SHP77 (cell line): ENCODE measurements around the gene TIE1.

Source experiments
- DNase-seq, 2 experiments: peaks; one replicate each; lab custom pipeline; 2025; lab: John Stamatoyannopoulos, UW

TIE1 gene

GRCh38 chr1:43338001-43338400 is 37.2 kb downstream of the TIE1 start:
- DNase-seq: no peak

GRCh38 chr1:43339584-43340232 is 38.9 kb downstream of the TIE1 start:
- DNase-seq: no peak

DNA sequence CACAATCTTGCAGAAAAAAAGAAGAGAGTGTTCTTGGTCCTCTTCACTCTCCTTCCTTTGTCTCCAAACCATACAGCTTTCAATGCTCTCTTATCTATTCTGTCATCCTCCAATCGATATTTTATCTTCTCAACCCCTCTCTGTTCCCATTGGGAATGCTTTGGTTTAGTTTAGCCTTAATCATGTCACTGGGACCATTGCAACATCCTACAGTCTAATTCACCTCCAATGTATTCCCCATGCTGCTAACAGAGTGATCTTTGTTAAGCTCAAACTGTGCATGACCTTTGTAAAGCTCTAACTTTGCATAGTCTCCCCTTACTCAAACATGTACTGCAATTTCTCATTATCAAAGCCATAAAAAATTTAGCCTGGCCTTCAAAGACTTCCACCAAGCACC is 39.8 kb downstream of the TIE1 start:
- DNase-seq: no peak

- DNase-seq: no peak
Observed at GRCh38 chr1:43344267-43344850, 43.6 kb downstream of the TIE1 start.

DNA sequence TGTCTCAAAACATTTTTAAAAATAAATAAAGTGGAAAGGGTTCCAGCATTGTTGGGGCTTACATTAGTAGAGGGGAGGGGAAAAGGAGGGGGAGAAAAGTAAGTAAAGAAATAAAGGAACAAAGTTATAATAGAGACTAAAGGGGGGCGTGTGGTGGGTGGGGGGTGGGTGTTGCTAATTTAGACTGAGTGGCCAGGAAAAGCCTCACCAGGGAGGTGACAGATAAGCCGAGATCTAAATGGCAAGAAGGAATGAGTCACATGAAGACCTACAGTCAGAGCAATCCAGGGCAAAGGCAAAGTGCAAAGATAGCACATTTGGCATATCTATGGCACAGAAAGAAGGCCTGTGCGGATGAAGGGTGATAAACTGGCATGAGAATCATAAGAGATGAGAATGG is 44.3 kb downstream of the TIE1 start:
- no peak for DNase-seq

GRCh38 chr1:43346636-43347035 is 45.9 kb downstream of the TIE1 start:
- DNase-seq: no peak

DNA sequence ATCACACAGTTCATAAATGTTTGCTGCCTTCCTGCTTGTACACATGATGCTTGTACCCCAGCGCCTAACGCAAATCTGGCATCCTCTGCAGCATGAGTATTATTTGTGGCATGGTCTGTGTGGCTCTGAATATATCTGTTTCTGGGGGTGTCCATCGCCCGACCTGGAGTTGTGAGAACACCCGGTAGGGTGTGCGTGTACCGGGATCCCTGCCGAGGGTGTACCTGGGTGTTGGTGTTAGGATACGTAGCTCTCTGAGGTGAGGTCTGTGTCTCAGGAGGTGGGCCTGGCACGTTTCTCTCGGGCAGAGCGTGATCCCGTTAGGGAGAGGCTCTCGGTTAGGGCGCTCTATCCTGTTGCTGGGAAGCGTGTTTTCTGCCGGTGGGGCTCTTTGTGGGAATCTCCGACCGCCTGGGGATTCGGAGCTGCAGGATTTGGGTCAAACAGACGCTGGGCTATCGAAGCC is 47.6 kb downstream of the TIE1 start:
- peak; percentile 59 to 73 for DNase-seq

- peak; percentile 85 to 92 for DNase-seq
Observed at GRCh38 chr1:43348809-43349593, 48.2 kb downstream of the TIE1 start.

DNA sequence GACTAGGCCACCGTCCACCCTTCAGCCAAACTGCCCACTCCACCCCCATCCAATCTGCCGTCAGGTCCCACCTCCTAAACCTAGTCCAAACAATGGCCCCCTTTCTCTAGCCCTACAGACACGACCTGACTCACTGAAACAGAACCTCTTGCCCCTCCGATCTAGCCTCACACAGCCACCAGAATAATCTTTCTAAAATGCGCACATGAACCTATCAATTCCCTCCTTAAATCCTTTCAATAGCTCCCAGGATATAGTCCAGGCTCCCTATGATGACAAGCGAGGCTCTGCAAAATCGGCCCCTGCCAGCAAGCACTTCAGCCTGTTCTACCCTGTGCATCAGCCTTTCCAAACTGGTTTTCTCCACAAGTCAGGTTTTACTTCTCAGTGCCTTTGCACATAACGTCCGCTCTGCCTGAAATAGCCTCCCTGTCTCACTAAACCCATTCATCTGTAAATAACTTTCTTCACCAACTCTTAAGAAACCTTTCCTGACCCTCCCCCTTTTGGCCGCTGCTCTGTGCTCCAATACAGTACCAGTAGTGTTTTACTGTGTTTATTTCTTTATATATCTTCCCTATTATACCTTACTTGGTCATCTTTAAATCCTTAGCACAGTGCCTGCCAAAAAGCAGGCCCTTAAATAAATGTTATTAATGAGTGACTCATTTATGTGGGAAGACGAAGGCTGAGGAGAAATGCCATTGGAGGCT is 49.0 kb downstream of the TIE1 start:
- DNase-seq: no peak

DNA sequence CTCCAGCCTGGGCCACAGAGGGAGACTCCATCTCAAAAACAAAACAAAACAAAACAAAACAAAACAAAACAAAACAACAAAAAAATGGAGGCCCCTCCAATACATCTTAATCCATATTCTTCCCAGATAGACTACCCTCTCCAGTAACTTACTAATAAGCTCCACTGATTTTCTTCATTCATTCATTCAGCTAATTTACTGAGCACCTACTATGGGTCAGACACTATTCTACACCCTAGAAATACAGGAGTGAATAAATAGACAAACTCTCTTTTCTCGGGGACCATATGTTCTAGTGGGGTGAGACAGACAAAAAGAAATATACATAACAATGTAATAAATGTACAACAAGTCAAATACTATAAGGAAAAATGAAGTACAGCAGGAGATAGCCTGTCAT is 50.2 kb downstream of the TIE1 start:
- no peak for DNase-seq

GRCh38 chr1:43351421-43352350 is 50.9 kb downstream of the TIE1 start:
- no peak for DNase-seq

DNA sequence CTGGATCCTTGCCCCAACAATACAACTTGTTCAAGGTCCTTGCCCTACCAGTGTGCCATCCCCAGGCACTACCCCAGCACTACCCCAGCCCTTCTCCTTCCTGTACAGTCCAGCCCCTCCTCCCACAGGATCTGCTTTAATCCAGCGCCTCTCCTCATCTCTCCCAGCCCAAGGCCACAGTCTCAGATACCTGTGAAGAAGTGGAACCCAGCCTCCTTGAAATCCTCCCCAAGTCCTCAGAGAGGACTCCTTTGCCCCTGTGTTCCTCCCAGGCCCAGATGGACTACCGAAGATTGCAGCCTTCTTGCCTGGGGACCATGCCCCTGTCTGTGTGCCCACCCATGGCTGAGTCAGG is 51.5 kb downstream of the TIE1 start:
- DNase-seq: no peak

GRCh38 chr1:43352881-43353280 is 52.1 kb downstream of the TIE1 start:
- DNase-seq: no peak

DNA sequence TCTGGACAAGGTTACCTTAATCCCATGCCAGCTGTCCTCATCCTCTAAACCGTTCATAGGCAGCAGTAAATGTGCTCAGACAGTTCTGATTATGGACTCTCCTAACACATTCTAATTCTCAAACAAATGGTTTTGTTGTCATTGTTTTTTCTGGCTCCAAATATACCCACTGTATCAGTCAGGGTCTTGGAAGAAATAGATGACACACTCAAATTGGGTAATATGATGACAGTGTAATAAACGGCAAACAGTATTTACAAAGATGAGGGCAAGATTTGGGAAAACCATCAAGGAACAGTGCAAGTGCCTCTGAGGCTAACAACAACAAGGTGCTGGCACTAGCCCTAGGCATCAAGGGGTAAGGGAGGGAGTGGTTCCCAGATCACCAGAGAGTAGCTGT is 53.7 kb downstream of the TIE1 start:
- DNase-seq: no peak

DNA sequence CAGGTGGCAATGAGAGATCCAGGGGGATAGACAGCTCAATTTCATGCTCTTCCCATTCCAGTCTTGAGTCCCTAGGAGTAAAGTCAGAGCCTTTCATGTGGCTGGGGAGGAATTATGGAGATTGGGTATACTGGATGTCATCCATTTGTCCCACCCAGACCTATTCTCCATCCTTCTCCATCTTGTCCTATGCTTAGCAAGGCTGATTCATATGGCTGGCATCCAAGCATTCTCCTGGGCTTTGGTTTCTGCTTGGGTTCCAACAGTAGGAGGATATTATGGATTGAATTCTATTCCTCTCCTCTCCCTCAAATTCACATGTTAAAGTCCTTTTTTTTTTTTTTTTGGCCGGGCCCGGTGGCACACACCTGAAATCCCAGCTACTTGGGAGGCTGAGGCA is 54.2 kb downstream of the TIE1 start:
- DNase-seq: no peak

GRCh38 chr1:43357251-43357650 is 56.5 kb downstream of the TIE1 start:
- DNase-seq: no peak

- peak; percentile 26 to 49 for DNase-seq
Observed at GRCh38 chr1:43358121-43358745, 57.5 kb downstream of the TIE1 start.

- peak; percentile 98 to 99 for DNase-seq
Observed at GRCh38 chr1:43358746-43359693, 58.2 kb downstream of the TIE1 start, which contains the start of gene CDC20. TSS of gene CDC20 (plus strand) at chr1:43358981. CDS start at chr1:43359216, 235 bp downstream.

- no peak for DNase-seq
Observed at GRCh38 chr1:43359696-43360095, 58.9 kb downstream of the TIE1 start.

GRCh38 chr1:43360616-43361015 is 59.8 kb downstream of the TIE1 start:
- no peak for DNase-seq
